22Rv1 (cell line): Measurements from ENCODE around the gene CLEC11A.

Source experiments
- H3K27ac ChIP-seq: fragments of 450-650 bp; 2 replicates; pipeline ENCODE4 v1.5.1; 2017
- ZFX ChIP-seq: fragments of 450-650 bp; IDR thresholded peaks from 2 replicates; pipeline ENCODE4 v1.6.1; 2017; ENCODE audit warnings: antibody characterized with exemption, borderline replicate concordance
- TF ChIP-seq, protein P1 (sequence below): fragments of 450-650 bp; IDR thresholded peaks from 2 replicates; pipeline ENCODE4 v1.5.1; 2017; ENCODE audit warnings: mild to moderate bottlenecking

The CLEC11A gene

DNA sequence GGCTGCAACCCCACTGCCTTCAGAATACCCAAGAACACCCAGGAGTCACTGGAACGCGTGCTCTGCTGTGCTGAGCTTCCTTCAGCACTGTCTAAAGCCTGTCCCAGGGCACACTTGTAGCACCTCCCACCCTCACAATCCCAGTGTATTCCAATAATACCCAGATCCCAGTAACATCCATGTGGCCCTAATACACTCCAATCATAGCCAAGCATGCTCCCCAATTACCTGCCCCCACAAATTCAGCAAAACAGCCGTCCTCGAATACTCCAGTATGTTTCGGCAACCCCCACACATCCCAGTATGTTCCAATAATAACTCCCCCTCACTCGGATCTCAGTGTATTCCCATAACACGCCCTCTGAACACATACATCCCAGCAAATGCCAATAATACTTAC lies 32.7 kb upstream of the CLEC11A start:
- TF ChIP-seq ZFX: no peak
- TF ChIP-seq, protein P1, sequence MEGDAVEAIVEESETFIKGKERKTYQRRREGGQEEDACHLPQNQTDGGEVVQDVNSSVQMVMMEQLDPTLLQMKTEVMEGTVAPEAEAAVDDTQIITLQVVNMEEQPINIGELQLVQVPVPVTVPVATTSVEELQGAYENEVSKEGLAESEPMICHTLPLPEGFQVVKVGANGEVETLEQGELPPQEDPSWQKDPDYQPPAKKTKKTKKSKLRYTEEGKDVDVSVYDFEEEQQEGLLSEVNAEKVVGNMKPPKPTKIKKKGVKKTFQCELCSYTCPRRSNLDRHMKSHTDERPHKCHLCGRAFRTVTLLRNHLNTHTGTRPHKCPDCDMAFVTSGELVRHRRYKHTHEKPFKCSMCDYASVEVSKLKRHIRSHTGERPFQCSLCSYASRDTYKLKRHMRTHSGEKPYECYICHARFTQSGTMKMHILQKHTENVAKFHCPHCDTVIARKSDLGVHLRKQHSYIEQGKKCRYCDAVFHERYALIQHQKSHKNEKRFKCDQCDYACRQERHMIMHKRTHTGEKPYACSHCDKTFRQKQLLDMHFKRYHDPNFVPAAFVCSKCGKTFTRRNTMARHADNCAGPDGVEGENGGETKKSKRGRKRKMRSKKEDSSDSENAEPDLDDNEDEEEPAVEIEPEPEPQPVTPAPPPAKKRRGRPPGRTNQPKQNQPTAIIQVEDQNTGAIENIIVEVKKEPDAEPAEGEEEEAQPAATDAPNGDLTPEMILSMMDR: no peak
- no peak overlapping the region for H3K27ac ChIP-seq

DNA sequence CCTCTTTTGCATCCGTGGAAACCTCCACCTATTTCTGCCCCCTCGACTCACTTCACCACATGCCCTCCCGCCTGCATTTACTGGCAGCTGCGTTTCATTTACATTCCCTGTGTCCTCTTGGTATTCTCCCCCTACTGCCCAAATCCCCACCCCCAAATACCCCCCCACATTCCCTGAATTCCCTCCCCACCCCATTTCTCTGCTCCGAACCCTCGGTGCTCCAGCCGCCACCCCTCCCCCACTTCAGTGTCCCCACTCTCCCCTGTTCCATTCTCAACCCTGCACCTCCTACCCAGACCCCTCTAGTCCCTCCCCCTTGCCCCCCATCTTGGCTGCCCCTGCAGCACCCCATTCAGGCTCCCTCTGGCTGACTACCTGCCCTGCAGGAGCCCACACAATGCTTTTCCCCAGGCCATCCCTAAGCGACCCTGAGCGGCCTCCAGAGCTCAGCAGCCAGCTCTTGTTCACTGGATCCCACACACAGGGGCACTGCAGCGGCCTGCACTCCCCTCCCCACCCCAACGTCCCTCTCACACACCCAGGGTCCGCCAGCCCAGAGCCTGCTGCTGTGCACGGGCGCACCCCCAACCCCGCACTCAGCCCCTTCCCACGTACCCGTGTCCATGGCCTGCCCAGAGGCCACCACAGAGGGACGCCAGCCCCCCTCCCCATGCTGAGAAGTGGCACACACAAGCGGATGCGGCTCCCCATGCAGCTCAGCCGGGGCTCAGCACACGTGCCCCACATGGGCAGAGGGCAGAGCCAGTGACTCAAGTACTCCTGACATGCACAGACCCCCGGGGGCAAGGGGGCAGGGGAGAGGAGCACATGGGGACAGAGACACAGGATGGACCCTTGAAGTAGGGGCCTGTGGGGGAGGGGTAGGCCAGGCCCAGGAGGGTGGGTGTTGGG lies 29.8 kb upstream of the CLEC11A start:
- no peak for TF ChIP-seq ZFX
- TF ChIP-seq, protein P1: no peak
- no peak overlapping the region for H3K27ac ChIP-seq

DNA sequence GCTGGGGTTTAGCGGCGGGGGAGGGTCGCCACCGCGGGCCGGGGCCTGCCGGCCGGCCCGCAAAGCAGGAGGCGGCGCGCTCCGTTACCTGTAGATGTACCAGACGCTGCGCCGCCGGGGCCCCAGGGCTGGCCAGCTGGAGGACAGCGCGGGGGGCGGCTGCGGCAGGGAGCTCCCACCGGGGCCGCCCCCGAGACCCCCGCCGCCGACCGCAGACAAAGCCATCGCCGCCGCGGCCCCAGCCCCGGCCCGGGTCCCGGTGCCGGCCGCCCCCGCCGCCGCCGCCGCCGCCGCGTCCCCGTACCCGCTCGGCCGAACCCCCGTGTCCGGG lies 28.4 kb upstream of the CLEC11A start:
- TF ChIP-seq, protein P1: no peak
- TF ChIP-seq ZFX: no peak
- no peak overlapping the region for H3K27ac ChIP-seq

DNA sequence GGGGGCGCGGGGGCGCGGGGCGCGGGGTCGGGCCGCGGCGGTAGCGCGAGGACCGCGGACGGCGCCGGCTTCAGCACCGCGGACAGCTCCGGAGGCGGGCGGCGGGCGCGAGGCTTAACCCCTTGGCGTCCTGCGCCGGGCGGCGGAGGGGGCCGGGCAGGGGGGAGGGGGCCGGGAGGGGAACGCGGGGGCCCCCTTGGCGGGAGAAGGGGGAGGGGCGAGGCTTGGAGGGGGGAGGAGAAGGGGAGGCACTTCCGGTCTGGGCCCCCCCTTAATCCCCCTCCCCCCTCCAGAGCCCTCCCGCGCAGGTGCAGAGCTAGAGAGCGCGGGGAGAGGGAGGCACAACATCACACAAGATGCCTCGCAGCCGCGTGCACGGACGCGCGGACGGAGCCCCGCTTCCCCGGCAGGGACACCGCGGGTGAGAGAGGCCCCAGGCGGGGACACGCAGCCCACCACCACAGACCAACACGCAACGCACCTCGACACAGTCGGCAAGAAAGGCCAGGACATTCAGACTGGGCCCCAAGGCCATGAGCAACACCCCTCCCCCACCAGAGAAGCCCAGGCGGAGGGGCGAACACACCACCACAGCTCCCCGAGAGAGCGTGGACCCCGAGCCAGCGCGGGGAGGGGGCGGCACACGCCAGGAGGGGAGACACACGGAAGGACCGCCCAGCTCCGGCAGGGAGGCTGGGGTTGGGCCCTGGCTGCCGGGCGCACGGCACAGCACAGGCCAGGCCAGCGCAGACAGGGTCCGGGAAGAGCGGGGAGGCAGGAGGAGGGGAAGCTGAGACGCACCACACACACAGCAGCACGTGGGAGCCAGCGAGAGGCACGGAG lies 27.7 kb upstream of the CLEC11A start:
- no peak for TF ChIP-seq ZFX
- TF ChIP-seq, protein P1: no peak
- no peak overlapping the region for H3K27ac ChIP-seq

DNA sequence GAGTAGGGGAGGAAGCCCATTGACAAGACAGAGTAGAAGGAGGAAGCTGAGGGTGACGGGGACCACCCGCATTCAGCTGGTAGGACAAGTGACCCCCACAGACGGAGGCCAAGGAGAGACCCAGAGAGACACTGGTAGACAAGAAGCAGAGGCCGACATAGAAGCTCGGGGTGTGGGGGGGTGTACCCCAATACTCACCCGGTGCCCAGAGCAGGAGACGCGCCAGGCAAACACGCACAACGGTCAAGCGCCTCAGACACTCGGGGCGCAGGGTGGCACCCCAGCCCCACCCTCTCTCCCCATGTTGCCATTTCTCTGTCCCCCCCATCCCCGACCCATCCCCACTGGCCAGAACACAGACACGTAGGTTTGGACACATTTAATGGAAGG lies 27.1 kb upstream of the CLEC11A start:
- no peak overlapping the region for H3K27ac ChIP-seq
- no peak for TF ChIP-seq ZFX
- TF ChIP-seq, protein P1: no peak

DNA sequence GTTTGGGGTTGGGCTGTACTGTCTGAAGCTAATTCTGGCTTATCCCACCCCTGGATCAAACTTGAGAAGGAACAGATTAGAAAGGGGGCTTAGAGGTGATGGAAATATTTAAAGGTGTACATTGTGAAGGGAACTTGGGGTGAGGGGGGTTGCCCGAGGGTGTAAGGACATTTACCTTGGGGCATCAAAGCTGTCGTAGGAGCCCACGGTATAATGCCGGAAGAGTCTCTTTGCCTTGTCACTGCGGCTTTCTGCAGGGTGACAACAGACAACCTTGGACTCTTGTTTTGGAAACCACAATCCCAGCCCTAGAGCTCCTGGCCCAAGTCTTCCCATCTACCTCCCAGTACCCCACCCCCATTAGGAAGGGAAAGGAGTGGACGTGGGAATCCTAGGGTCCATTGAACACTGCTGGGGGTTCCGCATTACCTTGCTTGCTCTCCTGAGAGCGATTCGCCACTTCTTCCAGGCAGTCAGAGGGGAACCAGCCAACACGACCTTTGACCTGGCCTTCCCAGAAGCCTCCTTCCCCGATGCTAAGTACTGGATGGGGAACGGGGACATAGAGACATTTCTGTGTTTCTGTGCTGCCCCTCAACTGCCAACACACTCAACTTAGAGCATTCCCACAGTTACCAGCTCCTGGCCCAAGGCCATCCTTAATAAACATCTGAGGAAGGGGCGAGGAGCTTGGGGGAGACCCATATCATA lies 25.6 kb upstream of the CLEC11A start:
- no peak overlapping the region for H3K27ac ChIP-seq
- TF ChIP-seq ZFX: no peak
- TF ChIP-seq, protein P1: no peak
